HCT116 (cell line): Measurements from ENCODE around the gene SIT1.

ENCODE experiments used
- CEBPB ChIP-seq: IDR thresholded peaks from 2 replicates; pipeline ENCODE4 v1.6.1; 2012; ENCODE audit warnings: low read depth
- EGR1 ChIP-seq: IDR thresholded peaks from 2 replicates; pipeline ENCODE4 v1.6.1; 2012; ENCODE audit warnings: low read depth
- EZH2 ChIP-seq: fragments of 200-600 bp; sonication (generic); IDR thresholded peaks from 2 replicates; pipeline ENCODE4 v1.6.1; 2017; ENCODE audit warnings: antibody characterized with exemption, mixed run types
- POLR2A ChIP-seq: IDR thresholded peaks from 2 replicates; pipeline ENCODE4 v1.7.0; 2011; ENCODE audit warnings: borderline replicate concordance; ENCODE audit not compliant: insufficient read depth, insufficient read length; ENCODE audit errors: extremely low read depth
- POLR2AphosphoS5 ChIP-seq: IDR thresholded peaks from 2 replicates; pipeline ENCODE4 v1.6.1; 2011; ENCODE audit warnings: mild to moderate bottlenecking, low read depth, low read length, moderate library complexity
- RAD21 ChIP-seq: IDR thresholded peaks from 2 replicates; pipeline ENCODE4 v1.6.1; 2012; ENCODE audit warnings: low read depth, mild to moderate bottlenecking
- ZFX ChIP-seq: fragments of 450-650 bp; IDR thresholded peaks from 2 replicates; pipeline ENCODE4 v1.6.1; 2017
- TF ChIP-seq, protein P1 (sequence below), 3 experiments: fragments of 200-600 bp in 1 of 3; sonication (generic) in 1 of 3; IDR thresholded peaks in 2 of 3; conservative IDR thresholded peaks in 1 of 3; 2 replicates each; pipeline ENCODE4 v1.5.1; 2012 to 2017; ENCODE audit warnings: low read depth in 2 of 3, low read length in 2 of 3, antibody characterized with exemption in 1 of 3, borderline replicate concordance in 1 of 3, control low read depth in 1 of 3, mild to moderate bottlenecking in 1 of 3, mixed read lengths in 1 of 3, mixed run types in 1 of 3, moderate library complexity in 1 of 3; ENCODE audit not compliant: insufficient read depth in 1 of 3

GRCh38 chr9:35666549-35666948 lies 15.8 kb upstream of the SIT1 start:
- TF ChIP-seq, protein P1, sequence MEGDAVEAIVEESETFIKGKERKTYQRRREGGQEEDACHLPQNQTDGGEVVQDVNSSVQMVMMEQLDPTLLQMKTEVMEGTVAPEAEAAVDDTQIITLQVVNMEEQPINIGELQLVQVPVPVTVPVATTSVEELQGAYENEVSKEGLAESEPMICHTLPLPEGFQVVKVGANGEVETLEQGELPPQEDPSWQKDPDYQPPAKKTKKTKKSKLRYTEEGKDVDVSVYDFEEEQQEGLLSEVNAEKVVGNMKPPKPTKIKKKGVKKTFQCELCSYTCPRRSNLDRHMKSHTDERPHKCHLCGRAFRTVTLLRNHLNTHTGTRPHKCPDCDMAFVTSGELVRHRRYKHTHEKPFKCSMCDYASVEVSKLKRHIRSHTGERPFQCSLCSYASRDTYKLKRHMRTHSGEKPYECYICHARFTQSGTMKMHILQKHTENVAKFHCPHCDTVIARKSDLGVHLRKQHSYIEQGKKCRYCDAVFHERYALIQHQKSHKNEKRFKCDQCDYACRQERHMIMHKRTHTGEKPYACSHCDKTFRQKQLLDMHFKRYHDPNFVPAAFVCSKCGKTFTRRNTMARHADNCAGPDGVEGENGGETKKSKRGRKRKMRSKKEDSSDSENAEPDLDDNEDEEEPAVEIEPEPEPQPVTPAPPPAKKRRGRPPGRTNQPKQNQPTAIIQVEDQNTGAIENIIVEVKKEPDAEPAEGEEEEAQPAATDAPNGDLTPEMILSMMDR (IDR thresholded peaks at IDR 0.05 in 2 of 3, conservative IDR thresholded peaks at IDR 0.05 in 1 of 3; ENCODE audit: borderline replicate concordance in 1 of 3, insufficient read depth in 1 of 3, low read depth in 2 of 3, low read length in 2 of 3) = no peak
- TF ChIP-seq EZH2 (no peak), CEBPB (no peak), POLR2A (no peak), POLR2AphosphoS5 (no peak), EGR1 (no peak), RAD21 (no peak), ZFX (no peak)
